Measurements from ENCODE around the gene SH3GLB1. TPM values are rescaled to one million over a fixed set of nuclear protein-coding genes. Genes with fewer than 3 reads are reported as not detected.
A peak's percentile ranks its signal among the peaks of the same experiment; 100 is the strongest.

SH3GLB1 gene
- total and polyA plus RNA-seq, 2 experiments from 2014 or later = 59.3 to 89.1 TPM

DNA sequence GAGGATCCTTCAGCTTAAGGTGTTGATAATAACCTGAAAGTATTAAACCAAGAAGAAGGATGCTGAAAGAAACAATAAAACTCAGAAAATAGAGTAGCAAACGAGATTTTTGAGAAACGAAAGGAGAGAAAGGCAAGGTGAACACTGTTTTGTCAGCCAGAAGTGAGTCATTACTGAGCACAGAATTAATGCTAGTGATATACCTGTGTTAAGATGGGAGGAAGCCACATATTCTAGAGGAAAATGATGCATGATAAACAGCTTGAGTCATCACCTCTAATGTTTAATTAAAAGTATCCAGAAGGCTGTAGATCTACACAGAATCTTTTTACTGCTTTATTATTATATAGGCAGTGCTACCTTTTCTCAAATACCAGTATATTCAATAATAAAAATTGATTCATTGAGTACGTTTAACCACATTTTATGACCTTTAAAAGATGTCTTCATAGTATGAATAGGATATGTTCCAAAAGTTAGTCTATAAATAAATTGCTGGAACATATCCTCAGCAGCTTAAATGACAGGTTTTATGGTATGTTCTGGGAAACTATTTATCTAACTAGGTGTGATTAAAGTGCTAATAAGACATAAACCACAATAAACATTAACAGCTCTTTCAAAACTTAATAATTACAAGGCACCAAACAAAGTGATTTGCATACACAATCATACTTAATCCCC is 10.3 kb downstream of the SH3GLB1 start:
- Histone ChIP-seq H4K20me1 (ENCODE audit: insufficient read depth, poor library complexity, severe bottlenecking) (peaks cover 91% of the 10 kb centered on the region), H3K4me1 (ENCODE audit: insufficient read depth) (peaks cover 24% of the 10 kb centered on the region), H2AFZ (no peak overlapping the region), H3K4me3 (no peak overlapping the region), H3K27ac (peak overlapping the region; percentile 44), H3K9me3 (ENCODE audit: low read depth) (no peaks in the 10 kb centered on the region), H3K36me3 (replicated peaks; ENCODE audit: insufficient read depth, low read depth) (no peaks in the 10 kb centered on the region), H3K9me2 (replicated peaks; ENCODE audit: insufficient read depth) (no peaks in the 10 kb centered on the region), H3K79me2 (peaks cover 99% of the 10 kb centered on the region), H3K4me2 (peak overlapping the region; percentile 45), H3K27me3 (no peaks in the 10 kb centered on the region)
- 74% methylated on average over 3 of the region's 3 CpGs for WGBS (ENCODE audit: low lambda C conversion rate, missing lambda C conversion rate)
- no peak for TF ChIP-seq EZH2 (IDR thresholded peaks at IDR 0.05; ENCODE audit: borderline replicate concordance)
- TF ChIP-seq EZH2phosphoT487 (IDR thresholded peaks at IDR 0.05; ENCODE audit: low read depth, severe bottlenecking, unreplicated experiment) = no peak
- TF ChIP-seq, protein P1, sequence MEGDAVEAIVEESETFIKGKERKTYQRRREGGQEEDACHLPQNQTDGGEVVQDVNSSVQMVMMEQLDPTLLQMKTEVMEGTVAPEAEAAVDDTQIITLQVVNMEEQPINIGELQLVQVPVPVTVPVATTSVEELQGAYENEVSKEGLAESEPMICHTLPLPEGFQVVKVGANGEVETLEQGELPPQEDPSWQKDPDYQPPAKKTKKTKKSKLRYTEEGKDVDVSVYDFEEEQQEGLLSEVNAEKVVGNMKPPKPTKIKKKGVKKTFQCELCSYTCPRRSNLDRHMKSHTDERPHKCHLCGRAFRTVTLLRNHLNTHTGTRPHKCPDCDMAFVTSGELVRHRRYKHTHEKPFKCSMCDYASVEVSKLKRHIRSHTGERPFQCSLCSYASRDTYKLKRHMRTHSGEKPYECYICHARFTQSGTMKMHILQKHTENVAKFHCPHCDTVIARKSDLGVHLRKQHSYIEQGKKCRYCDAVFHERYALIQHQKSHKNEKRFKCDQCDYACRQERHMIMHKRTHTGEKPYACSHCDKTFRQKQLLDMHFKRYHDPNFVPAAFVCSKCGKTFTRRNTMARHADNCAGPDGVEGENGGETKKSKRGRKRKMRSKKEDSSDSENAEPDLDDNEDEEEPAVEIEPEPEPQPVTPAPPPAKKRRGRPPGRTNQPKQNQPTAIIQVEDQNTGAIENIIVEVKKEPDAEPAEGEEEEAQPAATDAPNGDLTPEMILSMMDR (IDR thresholded peaks at IDR 0.05; ENCODE audit: poor library complexity) = no peak
- no peak for DNase-seq (ENCODE audit: low spot score)

DNA sequence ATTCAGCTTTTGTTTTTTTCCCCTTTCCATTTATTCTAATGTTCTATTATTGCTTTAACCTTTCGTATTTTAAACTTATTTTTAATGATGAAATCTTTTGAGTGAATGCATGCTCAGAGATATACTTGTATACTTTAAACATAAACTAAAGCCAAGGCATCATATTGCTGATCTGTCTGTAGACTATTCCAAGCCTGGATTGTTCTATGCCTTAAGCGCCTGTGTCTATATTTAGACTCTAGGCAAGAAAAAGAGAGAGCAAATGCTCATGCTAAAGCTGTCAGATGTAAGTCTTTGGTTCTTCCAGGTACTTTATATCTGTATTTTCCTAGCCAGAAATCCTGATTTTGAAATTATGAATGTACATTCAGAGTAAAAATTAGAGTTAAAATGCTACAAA is 14.4 kb downstream of the SH3GLB1 start:
- H3K9me3 ChIP-seq (ENCODE audit: low read depth) = no peaks in the 10 kb centered on the region
- peaks cover 74% of the 10 kb centered on the region for H3K79me2 ChIP-seq
- H3K4me3 ChIP-seq = no peak overlapping the region
- no peak overlapping the region for H2AFZ ChIP-seq
- peaks cover 18% of the 10 kb centered on the region for H3K4me1 ChIP-seq (ENCODE audit: insufficient read depth)
- H3K4me2 ChIP-seq = no peak overlapping the region
- WGBS (ENCODE audit: low lambda C conversion rate, missing lambda C conversion rate) = 82% methylated on average over 2 of the region's 2 CpGs
- H4K20me1 ChIP-seq (ENCODE audit: insufficient read depth, poor library complexity, severe bottlenecking) = peaks cover 60% of the 10 kb centered on the region
- H3K36me3 ChIP-seq (replicated peaks; ENCODE audit: insufficient read depth, low read depth) = no peaks in the 10 kb centered on the region
- no peaks in the 10 kb centered on the region for H3K9me2 ChIP-seq (replicated peaks; ENCODE audit: insufficient read depth)
- no peaks in the 10 kb centered on the region for H3K27me3 ChIP-seq
- no peak overlapping the region for H3K27ac ChIP-seq
- no peak for DNase-seq (ENCODE audit: low spot score)
- TF ChIP-seq EZH2 (IDR thresholded peaks at IDR 0.05; ENCODE audit: borderline replicate concordance) = no peak
- TF ChIP-seq EZH2phosphoT487 (IDR thresholded peaks at IDR 0.05; ENCODE audit: low read depth, severe bottlenecking, unreplicated experiment) = no peak
- TF ChIP-seq, protein P1 (IDR thresholded peaks at IDR 0.05; ENCODE audit: poor library complexity) = no peak

DNA sequence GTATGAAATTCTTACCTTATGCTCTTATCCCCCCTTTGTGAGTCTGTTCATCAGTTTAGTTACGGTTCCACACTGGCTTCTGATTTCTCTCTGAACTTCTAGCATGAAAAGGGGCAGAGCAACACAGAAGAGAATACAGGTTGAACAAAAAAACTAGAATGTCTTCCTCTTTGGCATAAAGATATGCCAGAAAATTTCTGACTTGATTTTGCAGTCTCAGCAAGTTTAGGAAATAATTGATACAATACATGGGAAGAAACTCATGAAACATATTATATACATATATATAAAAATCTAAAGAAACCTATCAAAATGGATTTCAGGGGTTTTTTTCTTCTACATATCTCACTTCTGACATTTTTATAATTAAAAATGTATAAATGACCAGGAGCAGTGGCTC is 27.0 kb downstream of the SH3GLB1 start:
- no peaks in the 10 kb centered on the region for H4K20me1 ChIP-seq (ENCODE audit: insufficient read depth, poor library complexity, severe bottlenecking)
- H3K4me1 ChIP-seq (ENCODE audit: insufficient read depth) = no peaks in the 10 kb centered on the region
- no peak for TF ChIP-seq EZH2 (IDR thresholded peaks at IDR 0.05; ENCODE audit: borderline replicate concordance)
- no peak for TF ChIP-seq EZH2phosphoT487 (IDR thresholded peaks at IDR 0.05; ENCODE audit: low read depth, severe bottlenecking, unreplicated experiment)
- TF ChIP-seq, protein P1 (IDR thresholded peaks at IDR 0.05; ENCODE audit: poor library complexity) = no peak
- H3K4me3 ChIP-seq = no peak overlapping the region
- no peak for DNase-seq (ENCODE audit: low spot score)
- H3K4me2 ChIP-seq = no peak overlapping the region
- H3K9me2 ChIP-seq (replicated peaks; ENCODE audit: insufficient read depth) = no peaks in the 10 kb centered on the region
- H3K27me3 ChIP-seq = no peaks in the 10 kb centered on the region
- H3K27ac ChIP-seq = no peak overlapping the region
- peaks cover 10% of the 10 kb centered on the region for H3K36me3 ChIP-seq (replicated peaks; ENCODE audit: insufficient read depth, low read depth)
- H3K79me2 ChIP-seq = no peaks in the 10 kb centered on the region
- H3K9me3 ChIP-seq (ENCODE audit: low read depth) = no peaks in the 10 kb centered on the region
- no peak overlapping the region for H2AFZ ChIP-seq
- WGBS (ENCODE audit: low lambda C conversion rate, missing lambda C conversion rate) = 100% methylated on average over 1 of the region's 1 CpG

All from hepatocyte (in vitro differentiated cells).